Nephron progenitor cell (in vitro differentiated cells): ENCODE data around the gene SLMAP.

ENCODE experiments used
- DNase-seq: peaks from one replicate; pipeline ENCODE4 v3.0.0; 2021
- H3K27ac Mint-ChIP-seq: 2 replicates; pipeline ENCODE4 v1.8.0; 2021; ENCODE audit warnings: mild to moderate bottlenecking, moderate library complexity, mixed read lengths
- H3K27me3 Mint-ChIP-seq: 2 replicates; pipeline ENCODE4 v1.8.0; 2021; ENCODE audit warnings: mild to moderate bottlenecking, low read depth, mixed read lengths; ENCODE audit not compliant: poor library complexity
- H3K36me3 Mint-ChIP-seq: 2 replicates; pipeline ENCODE4 v1.8.0; 2021; ENCODE audit warnings: low read depth, mixed read lengths
- H3K4me1 Mint-ChIP-seq: 2 replicates; pipeline ENCODE4 v1.8.0; 2021; ENCODE audit warnings: mixed read lengths
- H3K4me3 Mint-ChIP-seq: 2 replicates; pipeline ENCODE4 v1.8.0; 2021; ENCODE audit warnings: mild to moderate bottlenecking, moderate library complexity, mixed read lengths
- H3K9me3 Mint-ChIP-seq: 2 replicates; pipeline ENCODE4 v1.8.0; 2021; ENCODE audit warnings: mild to moderate bottlenecking, moderate library complexity, mixed read lengths
- TF ChIP-seq, protein P1 (sequence below): fragments of 200-600 bp; sonication (generic); IDR thresholded peaks from 2 replicates; pipeline ENCODE4 v1.5.0; 2021; ENCODE audit warnings: antibody characterized with exemption

Gene SLMAP

GRCh38 chr3:57971975-57972374 lies 215.9 kb downstream of the SLMAP start:
- TF ChIP-seq, protein P1, sequence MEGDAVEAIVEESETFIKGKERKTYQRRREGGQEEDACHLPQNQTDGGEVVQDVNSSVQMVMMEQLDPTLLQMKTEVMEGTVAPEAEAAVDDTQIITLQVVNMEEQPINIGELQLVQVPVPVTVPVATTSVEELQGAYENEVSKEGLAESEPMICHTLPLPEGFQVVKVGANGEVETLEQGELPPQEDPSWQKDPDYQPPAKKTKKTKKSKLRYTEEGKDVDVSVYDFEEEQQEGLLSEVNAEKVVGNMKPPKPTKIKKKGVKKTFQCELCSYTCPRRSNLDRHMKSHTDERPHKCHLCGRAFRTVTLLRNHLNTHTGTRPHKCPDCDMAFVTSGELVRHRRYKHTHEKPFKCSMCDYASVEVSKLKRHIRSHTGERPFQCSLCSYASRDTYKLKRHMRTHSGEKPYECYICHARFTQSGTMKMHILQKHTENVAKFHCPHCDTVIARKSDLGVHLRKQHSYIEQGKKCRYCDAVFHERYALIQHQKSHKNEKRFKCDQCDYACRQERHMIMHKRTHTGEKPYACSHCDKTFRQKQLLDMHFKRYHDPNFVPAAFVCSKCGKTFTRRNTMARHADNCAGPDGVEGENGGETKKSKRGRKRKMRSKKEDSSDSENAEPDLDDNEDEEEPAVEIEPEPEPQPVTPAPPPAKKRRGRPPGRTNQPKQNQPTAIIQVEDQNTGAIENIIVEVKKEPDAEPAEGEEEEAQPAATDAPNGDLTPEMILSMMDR: no peak
- DNase-seq: no peak
- peak overlapping the region; percentile 94 for H3K27ac Mint-ChIP-seq
- H3K36me3 Mint-ChIP-seq: no peaks in the 10 kb centered on the region
- no peaks in the 10 kb centered on the region for H3K27me3 Mint-ChIP-seq
- H3K4me3 Mint-ChIP-seq: no peak overlapping the region
- H3K4me1 Mint-ChIP-seq: peaks cover 53% of the 10 kb centered on the region
- H3K9me3 Mint-ChIP-seq: no peaks in the 10 kb centered on the region

DNA sequence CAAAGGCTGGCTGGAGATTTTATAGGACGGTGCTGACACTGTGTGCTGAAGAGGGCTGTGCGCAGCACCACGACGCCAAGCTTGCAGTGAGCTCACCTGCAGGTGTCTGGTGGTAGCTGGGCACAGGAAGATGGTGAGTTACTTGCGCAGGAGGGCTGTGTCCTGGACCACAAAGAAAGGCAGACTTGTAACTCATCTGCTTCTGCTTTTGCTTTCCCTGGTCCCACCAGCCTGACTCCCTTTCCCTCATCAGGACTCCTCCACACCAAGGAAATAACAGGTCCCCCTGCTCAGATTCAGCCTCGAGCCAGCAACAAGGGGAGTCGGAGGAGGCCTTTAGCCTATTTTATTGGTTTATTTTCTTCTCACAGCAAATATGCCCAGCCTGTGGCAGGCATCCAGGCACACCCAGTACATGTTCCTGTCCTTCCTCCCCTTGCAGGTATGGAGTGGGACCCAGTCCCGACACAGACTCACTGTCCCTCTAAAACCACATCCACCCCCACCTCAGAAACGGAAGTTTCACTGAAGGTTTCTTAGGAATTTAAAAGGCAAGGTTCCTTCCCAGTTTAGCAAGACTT lies 216.5 kb downstream of the SLMAP start:
- H3K36me3 Mint-ChIP-seq: no peaks in the 10 kb centered on the region
- peaks cover 55% of the 10 kb centered on the region for H3K4me1 Mint-ChIP-seq
- no peak for DNase-seq
- H3K27ac Mint-ChIP-seq: peak overlapping the region; percentile 94
- TF ChIP-seq, protein P1: no peak
- no peaks in the 10 kb centered on the region for H3K9me3 Mint-ChIP-seq
- no peak overlapping the region for H3K4me3 Mint-ChIP-seq
- no peaks in the 10 kb centered on the region for H3K27me3 Mint-ChIP-seq

GRCh38 chr3:57973715-57974477 lies 217.8 kb downstream of the SLMAP start:
- TF ChIP-seq, protein P1: no peak
- Mint-ChIP-seq H3K36me3 (no peaks in the 10 kb centered on the region), H3K4me1 (peaks cover 61% of the 10 kb centered on the region), H3K9me3 (no peaks in the 10 kb centered on the region), H3K27ac (peak overlapping the region; percentile 29), H3K27me3 (no peaks in the 10 kb centered on the region), H3K4me3 (no peak overlapping the region)
- DNase-seq: no peak

DNA sequence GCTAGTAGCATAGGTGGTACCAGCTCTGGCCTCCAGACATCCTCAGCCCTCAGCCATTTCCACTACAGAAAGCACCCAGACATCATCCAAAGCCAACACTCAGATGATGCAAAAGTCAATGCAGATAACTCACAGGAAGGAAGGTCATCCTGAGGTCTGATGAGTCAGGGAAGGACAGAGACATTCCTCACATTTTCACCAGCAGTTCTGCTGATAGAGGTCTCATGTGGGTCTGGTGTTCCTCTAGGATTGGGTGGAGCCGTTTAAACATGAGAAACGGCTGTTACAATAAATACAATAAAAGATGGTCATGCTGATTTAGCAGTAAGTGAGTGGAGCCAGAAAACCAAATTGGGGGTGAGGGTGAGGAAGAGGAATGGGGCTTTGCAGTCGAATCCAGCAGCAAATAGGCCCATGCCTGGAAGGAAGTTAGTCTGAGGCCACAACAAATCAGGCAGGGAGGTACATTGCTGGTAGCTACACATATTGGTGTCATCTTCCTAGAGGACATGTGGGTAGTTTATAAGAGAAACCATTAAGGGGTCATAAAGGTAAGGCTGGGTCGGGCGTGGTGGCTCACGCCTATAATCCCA lies 218.8 kb downstream of the SLMAP start:
- H3K4me3 Mint-ChIP-seq: no peak overlapping the region
- no peaks in the 10 kb centered on the region for H3K36me3 Mint-ChIP-seq
- no peaks in the 10 kb centered on the region for H3K27me3 Mint-ChIP-seq
- H3K27ac Mint-ChIP-seq: peak overlapping the region; percentile 10
- H3K4me1 Mint-ChIP-seq: peaks cover 53% of the 10 kb centered on the region
- H3K9me3 Mint-ChIP-seq: no peaks in the 10 kb centered on the region
- DNase-seq: no peak
- TF ChIP-seq, protein P1: no peak

DNA sequence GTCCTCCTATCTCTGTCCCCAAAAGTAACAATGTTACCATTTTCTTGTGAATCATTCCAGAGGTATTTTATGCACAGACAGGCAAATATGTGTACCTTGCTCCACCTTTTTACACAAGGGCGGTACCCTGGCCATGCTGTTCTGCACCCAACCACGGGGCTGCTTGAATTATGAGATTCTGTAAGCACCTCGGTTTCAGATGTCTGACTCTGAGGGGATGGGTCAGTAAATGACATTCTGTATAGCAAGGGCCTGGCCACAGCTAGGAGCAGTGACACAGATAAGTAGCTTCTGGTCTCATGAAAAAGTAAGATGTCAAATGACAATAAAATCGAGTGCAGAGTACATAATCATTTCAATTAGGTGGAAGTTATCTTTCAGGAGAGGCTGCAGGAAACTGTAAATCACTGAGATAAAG lies 221.7 kb downstream of the SLMAP start:
- Mint-ChIP-seq H3K36me3 (no peaks in the 10 kb centered on the region), H3K4me3 (peak overlapping the region; percentile 9), H3K27me3 (peaks cover 4% of the 10 kb centered on the region), H3K27ac (peak overlapping the region; percentile 18), H3K4me1 (peaks cover 48% of the 10 kb centered on the region), H3K9me3 (no peaks in the 10 kb centered on the region)
- DNase-seq: peak; percentile 22
- TF ChIP-seq, protein P1: no peak
